Regular cardiac myocyte (primary cell): ENCODE measurements around the gene CAB39L. TPM values are rescaled to one million over a fixed set of nuclear protein-coding genes. Genes with fewer than 3 reads are reported as not detected.

ENCODE experiments used
- total RNA-seq: library from RNA; depleted of rRNA; stranded (reverse); fragments of >200 nt; gene quantifications from 2 replicates; pipeline ENCODE4 v1.2.3, GENCODE V29; 2014

Gene CAB39L
- total RNA-seq, result 7.5 and 7.9 TPM in 2 replicates

DNA sequence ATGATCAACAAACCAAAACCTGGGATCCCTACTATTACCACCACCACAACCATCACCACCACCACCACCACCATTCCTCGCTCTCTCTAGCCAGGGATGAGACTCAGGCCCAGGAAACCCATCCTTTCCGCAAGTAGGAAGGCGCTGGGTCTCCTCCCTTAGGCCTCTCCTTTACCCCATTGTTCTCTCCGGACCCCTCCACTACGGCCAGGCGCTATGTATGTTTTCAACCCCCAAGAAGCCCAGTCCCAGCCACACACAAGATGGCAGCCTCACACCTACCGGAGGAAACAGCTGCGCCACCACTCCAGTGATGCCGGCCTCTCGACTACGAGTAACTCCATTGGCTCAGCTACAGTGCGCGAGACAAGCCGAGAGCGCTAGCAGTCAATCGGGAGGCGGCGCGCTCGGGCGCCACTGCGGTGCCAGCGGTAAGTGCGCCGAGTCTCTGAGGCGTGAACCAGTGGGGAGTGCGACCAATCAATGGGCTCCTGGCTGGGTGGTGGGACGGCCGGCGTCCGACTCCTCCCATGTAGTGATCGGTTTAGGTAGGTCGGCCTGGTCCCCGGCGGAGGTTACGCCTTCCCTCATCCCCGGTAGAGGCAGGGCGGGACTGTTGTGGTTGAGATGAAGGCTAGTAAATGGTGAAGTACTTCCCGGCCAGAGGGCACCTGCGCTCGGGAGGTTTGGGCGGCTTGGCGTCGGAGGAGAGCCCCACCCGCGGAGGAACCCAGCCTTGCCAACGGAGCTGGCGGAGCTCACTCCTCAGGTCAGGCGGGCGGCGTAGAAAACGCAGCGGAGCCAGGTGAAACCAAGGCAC is at the start of gene CAB39L, which contains the start of gene SETDB2:
TSS of gene CAB39L (minus strand) at position 361 of the 820 bp plus-strand sequence. CDS start 61,154 bp downstream, outside the sequence.
TSS of gene SETDB2 (plus strand) at position 571 of the 820 bp plus-strand sequence. CDS start 7,620 bp downstream, outside the sequence.

Other genes with a start within 250 kb of the CAB39L start
- gene MLNR, start 223.7 kb downstream of the CAB39L start, total RNA-seq, result under 0.01 TPM in 1 of 2 replicates, not detected in the other
- gene CDADC1, start 196.1 kb downstream of the CAB39L start, total RNA-seq, result 3.1 and 3.5 TPM in 2 replicates
- 6.3 and 11.6 TPM in 2 replicates for gene SETDB2, start 210 bp upstream of the CAB39L start, total RNA-seq
- gene PHF11, start 51.9 kb upstream of the CAB39L start, total RNA-seq, result 12.8 and 16.3 TPM in 2 replicates
- 16.7 and 21.4 TPM in 2 replicates for gene RCBTB1, start 141.5 kb upstream of the CAB39L start, total RNA-seq
- under 0.01 TPM in 1 of 2 replicates, not detected in the other for gene ARL11, start 184.4 kb upstream of the CAB39L start, total RNA-seq
- 56.9 and 71.1 TPM in 2 replicates for gene EBPL, start 247.4 kb upstream of the CAB39L start, total RNA-seq